CD4-positive, alpha-beta memory T cell (primary cell): ENCODE results near the gene FREM2. TPM values are rescaled to one million over a fixed set of nuclear protein-coding genes. Genes with fewer than 3 reads are reported as not detected.

Experiments
- CTCF ChIA-PET: fragments of 350-600 bp; sonication (Branson Sonifier 250); formaldehyde crosslinking; loops from one replicate; lab custom pipeline; 2021; ENCODE audit warnings: inconsistent platforms; ENCODE audit not compliant: partially characterized antibody; lab: Charles Lee
- POLR2A ChIA-PET: fragments of 350-600 bp; sonication (Branson Sonifier 250); formaldehyde crosslinking; loops from one replicate; lab custom pipeline; 2021; ENCODE audit not compliant: partially characterized antibody; lab: Charles Lee
- DNase-seq, 5 donors: peaks; one replicate each; pipeline versions ENCODE4 v3.0.0 to v3.0.0-alpha.2; 2020 to 2022; ENCODE audit warnings: mixed read lengths in 1 of 5
- H3K27ac ChIP-seq: one replicate; pipeline ENCODE4 v1.7.0; 2013; ENCODE audit warnings: low read depth, low read length
- H3K27me3 ChIP-seq: 2 replicates; pipeline ENCODE4 v1.7.0; 2013; ENCODE audit warnings: mild to moderate bottlenecking, low read length, moderate library complexity; ENCODE audit not compliant: insufficient read depth
- H3K36me3 ChIP-seq: 2 replicates; pipeline ENCODE4 v1.7.0; 2013; ENCODE audit warnings: mild to moderate bottlenecking, low read length, moderate library complexity; ENCODE audit not compliant: insufficient read depth
- H3K4me1 ChIP-seq: 2 replicates; pipeline ENCODE4 v1.7.0; 2013; ENCODE audit warnings: mild to moderate bottlenecking, low read length, moderate library complexity; ENCODE audit not compliant: insufficient read depth
- H3K4me3 ChIP-seq, 2 donors: one replicate each; pipeline ENCODE4 v1.7.0; 2013; ENCODE audit warnings: low read length in 2 of 2, mild to moderate bottlenecking in 1 of 2
- H3K9me3 ChIP-seq, 2 donors: one replicate each; pipeline ENCODE4 v1.7.0; 2013; ENCODE audit warnings: low read length in 2 of 2, control low read depth in 1 of 2; ENCODE audit not compliant: control insufficient read depth in 1 of 2
- H3K27ac Mint-ChIP-seq, 7 donors: one replicate each; pipeline ENCODE4 v1.8.0; 2020 to 2021; ENCODE audit warnings: mixed read lengths in 7 of 7, mild to moderate bottlenecking in 6 of 7, inconsistent platforms in 3 of 7, moderate library complexity in 3 of 7
- H3K27me3 Mint-ChIP-seq, 2 donors: one replicate each; pipeline ENCODE4 v1.8.0; 2020 to 2021; ENCODE audit warnings: mixed read lengths in 2 of 2
- H3K36me3 Mint-ChIP-seq, 2 donors: one replicate each; pipeline ENCODE4 v1.8.0; 2020 to 2021; ENCODE audit warnings: mixed read lengths in 2 of 2, inconsistent platforms in 1 of 2, mild to moderate bottlenecking in 1 of 2
- H3K4me1 Mint-ChIP-seq, 4 donors: one replicate each; pipeline ENCODE4 v1.8.0; 2020 to 2021; ENCODE audit warnings: mixed read lengths in 4 of 4, mild to moderate bottlenecking in 1 of 4
- H3K4me3 Mint-ChIP-seq, 8 donors: one replicate each; pipeline ENCODE4 v1.8.0; 2020 to 2021; ENCODE audit warnings: mixed read lengths in 8 of 8, mild to moderate bottlenecking in 7 of 8, moderate library complexity in 6 of 8, inconsistent platforms in 3 of 8
- H3K9me3 Mint-ChIP-seq, 8 donors: one replicate each; pipeline ENCODE4 v1.8.0; 2020 to 2021; ENCODE audit warnings: mixed read lengths in 8 of 8, mild to moderate bottlenecking in 5 of 8, inconsistent platforms in 3 of 8, moderate library complexity in 1 of 8
- intact Hi-C: fragments of 100-400 bp; cut with micrococcal nuclease; formaldehyde crosslinking; loops from one replicate; pipeline ENCODE4 v1.15.1; 2023
- polyA plus RNA-seq, 2 donors: library from polyadenylated mRNA; unstranded; fragments of 300-500 nt; fragmentation: Illumina TruSeq; gene quantifications; one replicate each; pipeline ENCODE4 v1.2.3, GENCODE V29; 2021
- total RNA-seq, 2 experiments: library from RNA; stranded (reverse); gene quantifications; one replicate each; pipeline ENCODE4 v1.2.3, GENCODE V29; 2021

The FREM2 gene
- total and polyA plus RNA-seq, 4 experiments from 2014 or later = not detected

DNA sequence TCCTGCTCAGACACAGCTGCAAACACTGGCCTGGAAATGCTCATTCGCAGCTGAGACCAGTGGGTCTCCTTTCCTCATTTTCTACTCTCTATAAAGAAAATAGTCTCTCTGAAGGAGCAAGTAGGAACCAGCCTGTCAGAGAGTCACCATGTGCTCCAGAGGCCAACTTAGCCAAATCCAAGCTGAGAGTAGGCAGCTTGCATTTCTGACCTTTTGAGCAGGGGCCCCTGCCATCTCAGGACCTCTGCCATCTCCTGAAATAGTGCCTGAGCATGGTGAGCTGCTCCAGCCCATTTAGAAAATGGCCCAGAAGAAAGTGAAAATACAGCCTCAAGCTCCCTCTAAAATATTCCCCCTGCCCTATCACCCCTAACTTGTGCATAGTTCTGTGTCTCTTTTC is 208.2 kb downstream of the FREM2 start:
- ChIA-PET POLR2A (no interaction called here), CTCF (no interaction called here)
- no peak for DNase-seq
- Histone ChIP-seq H3K27ac (no peak overlapping the region), H3K27me3 (no peaks in the 10 kb centered on the region), H3K4me1 (no peaks in the 10 kb centered on the region), H3K4me3 (no peak overlapping the region), H3K36me3 (no peaks in the 10 kb centered on the region), H3K9me3 (no peaks in the 10 kb centered on the region)
- Mint-ChIP-seq H3K27ac (no peak overlapping the region), H3K27me3 (peaks cover 2 to 4% of the 10 kb centered on the region in 2 donors), H3K9me3 (peaks cover 0 to 3% (median 0%) of the 10 kb centered on the region in 8 donors), H3K4me1 (no peaks in the 10 kb centered on the region), H3K36me3 (no peaks in the 10 kb centered on the region), H3K4me3 (no peak overlapping the region)
- intact Hi-C loops = no loop called here

- H3K27ac Mint-ChIP-seq = no peak overlapping the region
- no peak overlapping the region for H3K4me3 ChIP-seq
- no peak for DNase-seq
Observed at GRCh38 chr13:38897521-38897920, 210.6 kb downstream of the FREM2 start.

GRCh38 chr13:38898481-38898880 is 211.6 kb downstream of the FREM2 start:
- Mint-ChIP-seq H3K27me3 (peaks cover 1 to 3% of the 10 kb centered on the region in 2 donors), H3K4me1 (no peaks in the 10 kb centered on the region), H3K27ac (no peak overlapping the region), H3K9me3 (peaks cover 0 to 3% (median 0%) of the 10 kb centered on the region in 8 donors), H3K4me3 (no peak overlapping the region), H3K36me3 (no peaks in the 10 kb centered on the region)
- CTCF ChIA-PET = no interaction called here
- H3K36me3 ChIP-seq = no peaks in the 10 kb centered on the region
- H3K27me3 ChIP-seq = no peaks in the 10 kb centered on the region
- intact Hi-C loops = no loop called here
- H3K4me1 ChIP-seq = no peaks in the 10 kb centered on the region
- no peak overlapping the region for H3K4me3 ChIP-seq
- no peak overlapping the region for H3K27ac ChIP-seq
- POLR2A ChIA-PET = no interaction called here
- no peak for DNase-seq
- no peaks in the 10 kb centered on the region for H3K9me3 ChIP-seq

More at GRCh38 chr13:38897521-38897920, 210.6 kb downstream of the FREM2 start:
- H3K4me1 Mint-ChIP-seq = no peaks in the 10 kb centered on the region
- H3K27ac ChIP-seq = no peak overlapping the region
- intact Hi-C loops = no loop called here
- H3K27me3 ChIP-seq = no peaks in the 10 kb centered on the region
- ChIA-PET CTCF (no interaction called here), POLR2A (no interaction called here)
- peaks cover 1 to 3% of the 10 kb centered on the region in 2 donors for H3K27me3 Mint-ChIP-seq
- no peaks in the 10 kb centered on the region for H3K9me3 ChIP-seq
- no peaks in the 10 kb centered on the region for H3K4me1 ChIP-seq
- H3K36me3 ChIP-seq = no peaks in the 10 kb centered on the region
- H3K36me3 Mint-ChIP-seq = no peaks in the 10 kb centered on the region
- peaks cover 0 to 3% (median 0%) of the 10 kb centered on the region in 8 donors for H3K9me3 Mint-ChIP-seq
- no peak overlapping the region for H3K4me3 Mint-ChIP-seq

DNA sequence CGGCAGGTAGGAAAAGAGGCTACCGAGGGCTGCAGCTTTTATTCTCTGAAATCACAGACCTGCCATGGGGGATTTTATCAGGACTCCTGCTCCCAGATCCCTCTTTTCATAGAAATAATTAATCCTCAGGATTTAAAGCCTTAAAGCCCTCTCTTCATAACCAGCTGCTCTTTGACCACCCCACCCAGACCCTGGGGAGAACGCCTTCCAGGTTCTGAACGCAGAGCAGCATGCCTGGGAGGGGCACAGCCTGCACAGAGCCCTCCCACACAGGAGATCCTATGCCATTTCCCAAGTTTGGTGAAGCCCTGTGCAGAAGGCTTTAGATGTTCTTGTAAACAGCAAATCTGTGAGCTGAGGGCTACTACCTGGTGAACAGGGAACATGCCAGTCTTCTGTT is 212.7 kb downstream of the FREM2 start:
- intact Hi-C loops = no loop called here
- Histone ChIP-seq H3K27ac (no peak overlapping the region), H3K9me3 (no peaks in the 10 kb centered on the region), H3K4me1 (no peaks in the 10 kb centered on the region), H3K36me3 (no peaks in the 10 kb centered on the region), H3K27me3 (no peaks in the 10 kb centered on the region), H3K4me3 (no peak overlapping the region)
- CTCF ChIA-PET = interaction anchor here (1.4 kb wide), 1 partner anchor 21 kb away, joined by 3 read pairs; no protein-coding TSS in a partner anchor
- POLR2A ChIA-PET = no interaction called here
- Mint-ChIP-seq H3K9me3 (peaks cover 0 to 3% (median 0%) of the 10 kb centered on the region in 8 donors), H3K36me3 (no peaks in the 10 kb centered on the region), H3K27me3 (peaks cover 1 to 3% of the 10 kb centered on the region in 2 donors), H3K4me1 (no peaks in the 10 kb centered on the region), H3K4me3 (no peak overlapping the region), H3K27ac (no peak overlapping the region)
- no peak for DNase-seq

- H3K9me3 Mint-ChIP-seq = no peaks in the 10 kb centered on the region
- no peaks in the 10 kb centered on the region for H3K4me1 Mint-ChIP-seq
- Histone ChIP-seq H3K4me1 (no peaks in the 10 kb centered on the region), H3K9me3 (no peaks in the 10 kb centered on the region), H3K27ac (no peak overlapping the region), H3K36me3 (no peaks in the 10 kb centered on the region), H3K27me3 (no peaks in the 10 kb centered on the region), H3K4me3 (no peak overlapping the region)
- H3K4me3 Mint-ChIP-seq = no peak overlapping the region
- peaks cover 1 to 3% of the 10 kb centered on the region in 2 donors for H3K27me3 Mint-ChIP-seq
- CTCF ChIA-PET = interaction anchor here (1.4 kb wide), 1 partner anchor 20 kb away, joined by 3 read pairs; no protein-coding TSS in a partner anchor
- H3K27ac Mint-ChIP-seq = no peak overlapping the region
- POLR2A ChIA-PET = no interaction called here
- no peaks in the 10 kb centered on the region for H3K36me3 Mint-ChIP-seq
- intact Hi-C loops = no loop called here
- DNase-seq = no peak
Observed at GRCh38 chr13:38900188-38900587, 213.3 kb downstream of the FREM2 start.

DNA sequence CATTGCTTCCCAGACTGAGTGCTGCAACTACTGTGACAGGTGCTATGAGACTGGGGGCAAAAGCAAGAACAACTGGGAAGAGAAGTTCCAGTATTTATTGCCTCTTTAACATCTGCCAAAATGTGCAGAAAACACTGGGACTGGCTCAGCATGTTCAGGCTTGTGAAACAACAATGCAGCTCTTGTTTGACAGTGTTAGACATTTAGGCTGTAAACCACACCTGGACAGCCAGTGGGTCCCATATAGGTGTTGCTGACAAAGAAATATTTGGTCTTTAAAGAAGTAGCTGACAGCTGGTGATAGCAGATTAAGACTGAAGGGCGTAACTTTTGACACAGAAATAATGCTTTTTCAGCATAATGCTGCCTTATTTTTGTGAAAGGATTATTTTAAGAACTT is 215.7 kb downstream of the FREM2 start:
- intact Hi-C loops = no loop called here
- H3K27ac Mint-ChIP-seq = no peak overlapping the region
- no peak overlapping the region for H3K27ac ChIP-seq
- H3K36me3 ChIP-seq = no peaks in the 10 kb centered on the region
- no peaks in the 10 kb centered on the region for H3K36me3 Mint-ChIP-seq
- H3K4me1 ChIP-seq = no peaks in the 10 kb centered on the region
- H3K9me3 Mint-ChIP-seq = no peaks in the 10 kb centered on the region
- H3K4me1 Mint-ChIP-seq = no peaks in the 10 kb centered on the region
- no peaks in the 10 kb centered on the region for H3K9me3 ChIP-seq
- no peak overlapping the region for H3K4me3 Mint-ChIP-seq
- H3K4me3 ChIP-seq = no peak overlapping the region
- H3K27me3 Mint-ChIP-seq = peaks cover 1 to 4% of the 10 kb centered on the region in 2 donors
- no peak for DNase-seq
- no peaks in the 10 kb centered on the region for H3K27me3 ChIP-seq
- ChIA-PET POLR2A (no interaction called here), CTCF (no interaction called here)

DNA sequence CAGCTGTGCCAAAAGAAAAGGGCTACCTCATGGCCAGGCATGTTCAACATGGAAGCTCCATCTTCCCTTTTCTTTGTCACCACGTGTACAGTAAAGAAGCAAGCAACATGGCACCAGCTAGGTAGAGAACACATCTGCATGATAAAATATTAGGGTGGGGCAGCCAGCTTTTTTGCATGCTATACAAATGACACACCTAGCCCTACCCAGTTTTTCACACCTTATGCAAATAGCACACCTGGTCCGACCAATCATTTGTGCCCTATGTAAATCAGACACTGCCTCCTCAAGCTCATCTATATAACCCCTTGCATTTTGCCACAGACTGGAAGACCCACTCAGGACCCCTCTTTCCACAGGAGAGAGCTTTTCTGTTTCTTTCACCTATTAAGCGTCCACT is 218.2 kb downstream of the FREM2 start:
- POLR2A ChIA-PET = no interaction called here
- no peaks in the 10 kb centered on the region for H3K4me1 Mint-ChIP-seq
- CTCF ChIA-PET = no interaction called here

DNA sequence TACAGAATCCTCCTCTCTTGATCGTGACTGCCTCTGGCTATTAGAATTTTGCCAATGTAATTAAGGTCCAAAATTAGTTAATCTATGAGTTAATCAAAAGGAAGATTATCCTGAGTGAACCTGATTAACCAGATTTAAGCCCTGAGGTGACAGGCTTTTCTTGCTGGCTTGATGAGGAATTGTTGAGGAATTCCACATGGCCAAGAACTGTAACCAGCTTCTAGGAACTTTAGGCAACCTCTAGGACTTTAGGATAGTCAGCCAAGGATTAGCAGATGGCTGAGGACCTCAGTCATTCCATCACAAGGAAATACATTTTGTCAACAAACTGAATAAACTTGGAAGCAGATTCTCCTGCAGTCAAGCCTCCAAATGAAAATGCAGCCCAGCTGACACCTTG is 219.0 kb downstream of the FREM2 start:
- intact Hi-C loops = no loop called here
- no peaks in the 10 kb centered on the region for H3K9me3 ChIP-seq
- Mint-ChIP-seq H3K4me1 (no peaks in the 10 kb centered on the region), H3K9me3 (no peaks in the 10 kb centered on the region), H3K36me3 (no peaks in the 10 kb centered on the region), H3K4me3 (no peak overlapping the region), H3K27ac (no peak overlapping the region), H3K27me3 (peaks cover 0 to 6% of the 10 kb centered on the region in 2 donors)
- no peak overlapping the region for H3K27ac ChIP-seq
- no peaks in the 10 kb centered on the region for H3K4me1 ChIP-seq
- ChIA-PET POLR2A (no interaction called here), CTCF (no interaction called here)
- DNase-seq = no peak
- no peaks in the 10 kb centered on the region for H3K27me3 ChIP-seq
- no peaks in the 10 kb centered on the region for H3K36me3 ChIP-seq
- H3K4me3 ChIP-seq = no peak overlapping the region

More for the DNA sequence above, 218.2 kb downstream of the FREM2 start:
- H3K4me1 ChIP-seq = no peaks in the 10 kb centered on the region
- no peaks in the 10 kb centered on the region for H3K9me3 Mint-ChIP-seq
- H3K27ac Mint-ChIP-seq = no peak overlapping the region
- no peak overlapping the region for H3K4me3 Mint-ChIP-seq
- H3K36me3 Mint-ChIP-seq = no peaks in the 10 kb centered on the region
- intact Hi-C loops = no loop called here
- no peaks in the 10 kb centered on the region for H3K9me3 ChIP-seq
- peaks cover 1 to 4% of the 10 kb centered on the region in 2 donors for H3K27me3 Mint-ChIP-seq
- DNase-seq = no peak
- no peak overlapping the region for H3K4me3 ChIP-seq
- no peaks in the 10 kb centered on the region for H3K27me3 ChIP-seq
- no peak overlapping the region for H3K27ac ChIP-seq
- no peaks in the 10 kb centered on the region for H3K36me3 ChIP-seq
